Mammary epithelial cell (primary cell): Measurements from ENCODE around the gene FLRT3.

Source experiments
- CTCF ChIP-seq, 2 donors: IDR thresholded peaks in 1 of 2; conservative IDR thresholded peaks in 1 of 2; 2 replicates each; pipeline ENCODE4 v1.5.1; 2011 to 2012; ENCODE audit warnings: inconsistent platforms in 2 of 2, low read length in 2 of 2, mild to moderate bottlenecking in 2 of 2, control low read depth in 1 of 2, low read depth in 1 of 2; ENCODE audit not compliant: insufficient read depth in 1 of 2; ENCODE audit errors: extremely low read depth in 1 of 2
- EZH2 ChIP-seq: IDR thresholded peaks from 2 replicates; pipeline ENCODE4 v1.6.1; 2012; ENCODE audit warnings: low read length, inconsistent platforms, borderline replicate concordance

GRCh38 chr20:14288341-14289330 lies 48.8 kb downstream of the FLRT3 start:
- TF ChIP-seq CTCF (conservative IDR thresholded peaks at IDR 0.05 in 1 of 2, IDR thresholded peaks at IDR 0.05 in 1 of 2; ENCODE audit: extremely low read depth in 1 of 2, insufficient read depth in 1 of 2, low read depth in 1 of 2, low read length in 2 of 2) (no peak), EZH2 (no peak)
